Activated CD8-positive, alpha-beta memory T cell treated with anti-CD3 and anti-CD28 coated beads, Interleukin-2, amount 10 ng/mL, durations not matched to agents 7 days and 5 days (primary cell): Measurements from ENCODE around the gene ARHGEF11. TPM values are rescaled to one million over a fixed set of nuclear protein-coding genes. Genes with fewer than 3 reads are reported as not detected.

Experiments used
- ATAC-seq: fragments of 150-1000 bp; cut with Tn5 transposase; one replicate; pipeline ENCODE4 v1.10.0; 2021; ENCODE audit warnings: moderate library complexity
- CTCF ChIA-PET: fragments of 350-600 bp; sonication (Branson Sonifier 250); formaldehyde crosslinking; loops from one replicate; lab custom pipeline; 2021; ENCODE audit warnings: antibody characterized with exemption; lab: Charles Lee
- DNase-seq: peaks from one replicate; pipeline ENCODE4 v3.0.0-alpha.2; 2020
- H3K27ac Mint-ChIP-seq: one replicate; pipeline ENCODE4 v1.8.0; 2021; ENCODE audit warnings: mild to moderate bottlenecking, mixed read lengths
- H3K27me3 Mint-ChIP-seq: one replicate; pipeline ENCODE4 v1.8.0; 2021; ENCODE audit warnings: mixed read lengths
- H3K36me3 Mint-ChIP-seq: one replicate; pipeline ENCODE4 v1.8.0; 2021; ENCODE audit warnings: mild to moderate bottlenecking, mixed read lengths
- H3K4me1 Mint-ChIP-seq: one replicate; pipeline ENCODE4 v1.8.0; 2021; ENCODE audit warnings: mixed read lengths
- H3K4me3 Mint-ChIP-seq: one replicate; pipeline ENCODE4 v1.8.0; 2021; ENCODE audit warnings: mild to moderate bottlenecking, moderate library complexity, mixed read lengths
- H3K9me3 Mint-ChIP-seq: one replicate; pipeline ENCODE4 v1.8.0; 2022; ENCODE audit warnings: low read depth, mixed read lengths
- total RNA-seq, 2 experiments: library from RNA; stranded (reverse); gene quantifications; one replicate each; pipeline ENCODE4 v1.2.3, GENCODE V29; 2021

ARHGEF11 gene
- total RNA-seq, 2 experiments from 2014 or later = 0.66 to 6.1 TPM

- H3K4me1 Mint-ChIP-seq = no peaks in the 10 kb centered on the region
- H3K4me3 Mint-ChIP-seq = no peak overlapping the region
- no peak for ATAC-seq
- CTCF ChIA-PET = no interaction called here
- no peak for DNase-seq
- H3K27me3 Mint-ChIP-seq = peaks cover 6% of the 10 kb centered on the region
- no peak overlapping the region for H3K27ac Mint-ChIP-seq
- no peaks in the 10 kb centered on the region for H3K36me3 Mint-ChIP-seq
- H3K9me3 Mint-ChIP-seq = no peaks in the 10 kb centered on the region
Observed at GRCh38 chr1:156904187-156904959, 141.2 kb downstream of the ARHGEF11 start.

DNA sequence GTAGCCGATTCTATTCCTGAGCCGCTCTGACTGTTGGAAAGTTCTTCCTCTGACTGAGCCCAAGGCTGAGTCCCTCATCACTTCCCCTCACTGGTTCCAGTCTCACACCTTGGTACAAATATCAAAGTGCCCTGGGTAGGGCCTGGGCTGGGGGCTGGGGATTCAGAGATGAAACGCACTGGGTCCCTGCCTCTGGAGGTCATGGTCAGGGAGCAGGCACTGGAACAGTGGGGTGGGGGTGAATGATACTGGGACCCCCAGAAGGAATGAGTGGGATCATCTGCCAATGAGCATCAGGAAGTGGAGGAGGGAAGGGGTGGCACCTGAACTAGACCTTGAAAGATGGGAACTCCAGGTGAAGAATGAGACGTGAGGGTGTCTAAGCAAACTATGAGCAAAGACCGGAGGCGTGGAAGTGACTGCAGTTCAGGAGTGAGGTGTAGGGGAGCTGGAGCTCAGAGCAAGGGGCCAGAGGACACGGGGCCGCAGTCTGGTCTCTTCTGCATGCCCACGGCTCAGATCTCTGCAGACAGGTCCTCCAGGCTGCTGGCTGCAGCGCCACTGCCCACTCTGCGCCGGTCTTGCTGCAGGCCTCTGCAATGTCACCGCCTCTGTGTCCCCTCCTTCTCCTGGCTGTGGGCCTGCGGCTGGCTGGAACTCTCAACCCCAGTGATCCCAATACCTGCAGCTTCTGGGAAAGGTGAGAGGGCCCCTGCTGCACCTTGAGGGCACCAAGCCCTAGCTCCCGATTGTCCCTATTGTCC lies 142.0 kb downstream of the ARHGEF11 start:
- ATAC-seq (no peak), DNase-seq (no peak)
- no peaks in the 10 kb centered on the region for H3K36me3 Mint-ChIP-seq
- H3K4me3 Mint-ChIP-seq = no peak overlapping the region
- no peak overlapping the region for H3K27ac Mint-ChIP-seq
- H3K4me1 Mint-ChIP-seq = peaks cover 2% of the 10 kb centered on the region
- peaks cover 13% of the 10 kb centered on the region for H3K27me3 Mint-ChIP-seq
- CTCF ChIA-PET = no interaction called here
- no peaks in the 10 kb centered on the region for H3K9me3 Mint-ChIP-seq

- no peaks in the 10 kb centered on the region for H3K36me3 Mint-ChIP-seq
- DNase-seq = no peak
- no peaks in the 10 kb centered on the region for H3K9me3 Mint-ChIP-seq
- H3K4me1 Mint-ChIP-seq = peaks cover 10% of the 10 kb centered on the region
- no peak for ATAC-seq
- no peak overlapping the region for H3K4me3 Mint-ChIP-seq
- peaks cover 22% of the 10 kb centered on the region for H3K27me3 Mint-ChIP-seq
- H3K27ac Mint-ChIP-seq = no peak overlapping the region
- CTCF ChIA-PET = interaction anchor here (2.1 to 5.0 kb wide), 2 partner anchors 11 to 213 kb away, joined by 5 to 24 read pairs; no protein-coding TSS in a partner anchor
Observed at GRCh38 chr1:156901966-156902915, 143.3 kb downstream of the ARHGEF11 start.

DNA sequence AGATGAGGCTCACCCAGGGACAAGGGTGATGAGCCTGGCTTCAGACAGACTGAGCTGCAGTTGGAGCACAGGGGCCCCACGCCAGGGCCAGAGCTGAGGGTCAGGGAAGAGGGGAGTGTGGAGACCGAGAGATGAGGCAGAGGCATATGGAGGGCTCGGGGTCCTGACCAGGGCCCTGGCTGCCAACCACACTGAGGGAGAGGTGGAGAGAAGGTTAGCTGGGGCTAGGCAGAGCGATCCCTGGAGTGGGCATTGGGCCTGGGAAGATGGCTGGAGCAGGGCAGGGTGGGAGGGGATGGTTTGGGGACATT lies 144.0 kb downstream of the ARHGEF11 start:
- H3K4me3 Mint-ChIP-seq = no peak overlapping the region
- no peak for DNase-seq
- H3K36me3 Mint-ChIP-seq = no peaks in the 10 kb centered on the region
- no peak for ATAC-seq
- no peak overlapping the region for H3K27ac Mint-ChIP-seq
- H3K9me3 Mint-ChIP-seq = no peaks in the 10 kb centered on the region
- CTCF ChIA-PET = interaction anchor here (1.0 to 5.0 kb wide), 3 partner anchors 10 to 212 kb away, joined by 4 to 24 read pairs (median 5); no protein-coding TSS in a partner anchor
- H3K4me1 Mint-ChIP-seq = peaks cover 10% of the 10 kb centered on the region
- H3K27me3 Mint-ChIP-seq = peaks cover 25% of the 10 kb centered on the region

- Mint-ChIP-seq H3K27me3 (peaks cover 28% of the 10 kb centered on the region), H3K36me3 (no peaks in the 10 kb centered on the region)
- CTCF ChIA-PET = interaction anchor here (0.9 to 5.0 kb wide), 4 partner anchors 10 to 212 kb away, joined by 3 to 24 read pairs (median 4); no protein-coding TSS in a partner anchor
Observed at GRCh38 chr1:156900896-156901589, 144.5 kb downstream of the ARHGEF11 start.

GRCh38 chr1:156899956-156900718 lies 145.4 kb downstream of the ARHGEF11 start:
- H3K9me3 Mint-ChIP-seq = no peaks in the 10 kb centered on the region
- ATAC-seq = no peak
- no peak for DNase-seq
- CTCF ChIA-PET = interaction anchor here (0.9 to 5.0 kb wide), 5 partner anchors 9 to 211 kb away, joined by 3 to 24 read pairs (median 7); no protein-coding TSS in a partner anchor
- peaks cover 36% of the 10 kb centered on the region for H3K27me3 Mint-ChIP-seq
- no peaks in the 10 kb centered on the region for H3K36me3 Mint-ChIP-seq
- H3K4me1 Mint-ChIP-seq = peaks cover 10% of the 10 kb centered on the region
- no peak overlapping the region for H3K4me3 Mint-ChIP-seq
- H3K27ac Mint-ChIP-seq = no peak overlapping the region

More at GRCh38 chr1:156900896-156901589, 144.5 kb downstream of the ARHGEF11 start:
- no peak overlapping the region for H3K4me3 Mint-ChIP-seq
- H3K9me3 Mint-ChIP-seq = no peaks in the 10 kb centered on the region
- no peak for ATAC-seq
- no peak overlapping the region for H3K27ac Mint-ChIP-seq
- H3K4me1 Mint-ChIP-seq = peaks cover 10% of the 10 kb centered on the region
- DNase-seq = no peak

DNA sequence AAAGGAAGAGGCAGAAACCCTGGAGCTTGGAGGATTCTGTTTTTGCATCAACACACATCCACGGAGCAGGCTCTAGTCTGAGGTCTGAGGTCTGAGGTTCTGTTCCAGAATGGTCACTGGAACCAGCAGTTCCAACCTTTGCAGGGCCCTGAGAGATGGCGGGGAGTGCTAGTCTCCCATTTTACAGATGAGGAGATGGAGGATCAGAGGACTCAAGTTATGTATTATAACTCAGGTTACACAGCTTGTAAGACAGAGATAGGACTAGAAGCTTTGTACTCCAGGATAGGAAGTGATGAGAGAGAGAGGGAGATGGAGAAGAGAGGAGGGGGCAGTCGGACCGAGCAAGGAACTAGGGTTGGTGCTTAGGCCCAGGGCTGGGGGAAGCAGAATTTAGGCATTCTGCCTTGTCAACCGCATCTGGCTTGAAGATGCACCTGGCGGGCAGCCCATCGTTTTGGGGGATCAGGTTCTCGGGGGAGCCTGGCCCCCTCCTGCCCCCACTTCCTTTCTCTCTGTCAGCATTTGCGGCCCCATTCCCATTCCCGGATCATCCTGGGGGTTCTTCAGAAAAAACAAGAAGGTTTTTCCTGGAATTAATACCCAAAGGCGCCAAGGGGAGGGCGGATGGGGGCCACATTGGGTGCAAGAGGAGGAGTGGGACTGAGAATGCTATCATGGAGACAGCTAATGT lies 146.4 kb downstream of the ARHGEF11 start:
- Mint-ChIP-seq H3K4me1 (peaks cover 10% of the 10 kb centered on the region), H3K36me3 (no peaks in the 10 kb centered on the region), H3K4me3 (no peak overlapping the region), H3K27ac (no peak overlapping the region), H3K9me3 (no peaks in the 10 kb centered on the region), H3K27me3 (peaks cover 46% of the 10 kb centered on the region)
- ATAC-seq (no peak), DNase-seq (no peak)
- CTCF ChIA-PET = interaction anchor here (0.8 to 5.0 kb wide), 6 partner anchors 8 to 210 kb away, joined by 3 to 24 read pairs (median 6); partner anchors contain the start of gene NTRK1

DNA sequence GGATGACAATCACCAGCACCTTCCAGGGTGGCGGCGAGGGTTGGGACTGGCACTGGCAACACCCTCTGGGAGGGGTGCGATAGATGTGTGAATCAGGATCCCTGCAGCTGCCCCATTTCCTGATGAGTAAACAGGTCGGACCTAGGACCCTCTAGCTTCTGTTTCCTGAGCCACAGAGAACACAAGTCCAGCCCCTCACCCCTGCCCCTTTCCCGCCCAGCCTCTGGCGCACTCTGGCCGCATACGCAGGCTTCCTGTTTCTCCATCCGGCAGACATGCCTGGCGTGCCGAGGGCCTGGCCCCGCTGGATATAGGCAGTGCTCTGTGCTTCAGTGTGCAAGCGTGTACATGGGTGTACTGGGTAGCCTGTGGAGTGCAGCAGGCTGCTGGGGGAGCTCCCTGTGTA lies 147.4 kb downstream of the ARHGEF11 start:
- ATAC-seq (peak; percentile 57), DNase-seq (no peak)
- H3K4me3 Mint-ChIP-seq = no peak overlapping the region
- no peaks in the 10 kb centered on the region for H3K36me3 Mint-ChIP-seq
- H3K27ac Mint-ChIP-seq = peak overlapping the region; percentile 38
- H3K4me1 Mint-ChIP-seq = peaks cover 12% of the 10 kb centered on the region
- CTCF ChIA-PET = interaction anchor here (0.6 to 5.0 kb wide), 6 partner anchors 7 to 103 kb away, joined by 3 to 24 read pairs (median 4); partner anchors contain the start of gene NTRK1
- H3K27me3 Mint-ChIP-seq = peaks cover 52% of the 10 kb centered on the region
- no peaks in the 10 kb centered on the region for H3K9me3 Mint-ChIP-seq

GRCh38 chr1:156897078-156897825 lies 148.3 kb downstream of the ARHGEF11 start:
- H3K27ac Mint-ChIP-seq = no peak overlapping the region
- no peaks in the 10 kb centered on the region for H3K9me3 Mint-ChIP-seq
- H3K27me3 Mint-ChIP-seq = peaks cover 57% of the 10 kb centered on the region
- no peak overlapping the region for H3K4me3 Mint-ChIP-seq
- H3K36me3 Mint-ChIP-seq = no peaks in the 10 kb centered on the region
- H3K4me1 Mint-ChIP-seq = peaks cover 14% of the 10 kb centered on the region
- CTCF ChIA-PET = interaction anchor here (0.9 to 1.2 kb wide), 4 partner anchors 23 to 171 kb away, joined by 3 to 4 read pairs (median 3); partner anchors contain the start of gene NTRK1
- no peak for ATAC-seq
- no peak for DNase-seq

DNA sequence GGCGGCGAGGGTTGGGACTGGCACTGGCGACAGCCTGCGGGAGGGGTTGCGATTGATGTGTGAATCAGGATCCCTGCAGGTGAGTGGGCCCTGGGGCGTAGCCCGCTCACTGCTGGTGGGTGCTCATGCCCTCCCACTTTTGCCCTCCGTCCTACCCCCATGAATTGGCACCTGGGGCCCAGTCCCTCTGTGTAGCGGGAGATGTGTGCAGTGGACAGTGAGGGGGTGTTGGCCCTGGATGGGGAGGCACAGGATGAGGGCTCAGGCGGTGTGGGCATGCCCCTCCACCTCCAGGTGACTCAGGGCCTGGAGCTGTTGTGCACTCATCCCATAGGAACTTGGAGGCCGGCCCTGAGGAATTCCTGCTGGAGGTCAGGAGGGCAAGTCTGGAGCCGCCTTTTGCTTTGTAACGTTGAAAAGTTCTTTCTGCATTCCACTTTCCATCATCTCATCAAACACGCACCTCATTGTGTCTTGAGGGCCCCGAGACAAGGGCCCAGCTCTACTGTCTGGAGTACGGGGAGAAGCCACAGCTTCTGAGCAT lies 149.0 kb downstream of the ARHGEF11 start:
- no peak for ATAC-seq
- Mint-ChIP-seq H3K9me3 (no peaks in the 10 kb centered on the region), H3K4me3 (no peak overlapping the region), H3K36me3 (no peaks in the 10 kb centered on the region), H3K27me3 (peaks cover 64% of the 10 kb centered on the region), H3K27ac (no peak overlapping the region), H3K4me1 (peaks cover 18% of the 10 kb centered on the region)
- no peak for DNase-seq
- CTCF ChIA-PET = interaction anchor here (0.9 to 1.1 kb wide), 2 partner anchors 31 to 170 kb away, joined by 3 read pairs; no protein-coding TSS in a partner anchor
